GM18951 (cell line): ENCODE results near the gene TBCB.
"Not testable (repeated sequence)": the region's sequence is repeated elsewhere in the genome, so short reads cannot be mapped to it uniquely, and the experiment has no call there.

Experiments
- POLR2A ChIP-seq: IDR thresholded peaks from 4 replicates; pipeline ENCODE4 v1.6.1; 2011; ENCODE audit warnings: mild to moderate bottlenecking; ENCODE audit not compliant: insufficient read length, insufficient read depth; ENCODE audit errors: extremely low read depth
- in situ Hi-C: fragments of 300-500 bp; cut with MboI; formaldehyde crosslinking; loops from one replicate; pipeline ENCODE4 v1.12.0; 2022; ENCODE audit warnings: low sequenced_read_pairs, mixed read lengths, inconsistent platforms; ENCODE audit not compliant: unreplicated experiment

The TBCB gene

GRCh38 chr19:36151144-36152018, 36.1 kb downstream of the TBCB start:
- in situ Hi-C loops = no loop called here
- TF ChIP-seq POLR2A = no peak

GRCh38 chr19:36152019-36152351, 36.7 kb downstream of the TBCB start:
- TF ChIP-seq POLR2A = no peak
- in situ Hi-C loops = no loop called here

GRCh38 chr19:36152352-36153091, 37.3 kb downstream of the TBCB start, which contains the start of gene COX7A1:
TSS of gene COX7A1 (minus strand) at chr19:36152447. CDS start at chr19:36152407, 40 bp downstream.
- no peak for TF ChIP-seq POLR2A
- in situ Hi-C loops = no loop called here

- in situ Hi-C loops = no loop called here
- TF ChIP-seq POLR2A = no peak
Measured at GRCh38 chr19:36153126-36153525, 37.9 kb downstream of the TBCB start.

- no peak for TF ChIP-seq POLR2A
- in situ Hi-C loops = no loop called here
Measured at GRCh38 chr19:36160821-36161596, 45.7 kb downstream of the TBCB start.

GRCh38 chr19:36163813-36164212, 48.5 kb downstream of the TBCB start:
- TF ChIP-seq POLR2A = no peak
- in situ Hi-C loops = no loop called here

GRCh38 chr19:36169084-36169760, 54.0 kb downstream of the TBCB start:
- no peak for TF ChIP-seq POLR2A
- in situ Hi-C loops = no loop called here

GRCh38 chr19:36172852-36173251, 57.6 kb downstream of the TBCB start:
- in situ Hi-C loops = no loop called here
- no peak for TF ChIP-seq POLR2A

GRCh38 chr19:36173846-36174245, 58.6 kb downstream of the TBCB start:
- in situ Hi-C loops = not testable (repeated sequence)
